Endodermal cell (in vitro differentiated cells): ENCODE results near the gene KIF6. TPM values are rescaled to one million over a fixed set of nuclear protein-coding genes. Genes with fewer than 3 reads are reported as not detected.

ENCODE experiments used
- DNase-seq: peaks from one replicate; pipeline ENCODE4 v3.0.0-alpha.2; 2017
- H3K27ac ChIP-seq: 2 replicates; pipeline ENCODE4 v1.5.1; 2013; ENCODE audit warnings: mild to moderate bottlenecking, low read depth, low read length, moderate library complexity
- H3K27me3 ChIP-seq: 2 replicates; pipeline ENCODE4 v1.6.1; 2013; ENCODE audit warnings: mild to moderate bottlenecking, low read length, moderate library complexity; ENCODE audit not compliant: insufficient read depth, control insufficient read depth, poor library complexity, severe bottlenecking
- H3K36me3 ChIP-seq: 2 replicates; pipeline ENCODE4 v1.7.0; 2013; ENCODE audit warnings: mild to moderate bottlenecking, low read length, moderate library complexity; ENCODE audit not compliant: control insufficient read depth, insufficient read depth
- H3K4me1 ChIP-seq: one replicate; pipeline ENCODE4 v1.7.0; 2013; ENCODE audit warnings: low read length; ENCODE audit not compliant: control insufficient read depth, insufficient read depth
- H3K4me3 ChIP-seq: 2 replicates; pipeline ENCODE4 v1.5.1; 2013; ENCODE audit warnings: mild to moderate bottlenecking, low read length, moderate library complexity
- H3K9ac ChIP-seq: 2 replicates; pipeline ENCODE4 v1.6.1; 2013; ENCODE audit warnings: mild to moderate bottlenecking, low read length, moderate library complexity; ENCODE audit not compliant: poor library complexity, severe bottlenecking; ENCODE audit errors: extremely low read depth
- H3K9me3 ChIP-seq: 2 replicates; pipeline ENCODE4 v1.6.1; 2013; ENCODE audit warnings: mild to moderate bottlenecking, low read length, moderate library complexity; ENCODE audit not compliant: control insufficient read depth
- H3K27ac Mint-ChIP-seq: 2 replicates; pipeline ENCODE4 v1.8.0; 2020; ENCODE audit warnings: mixed read lengths
- H3K27me3 Mint-ChIP-seq: 2 replicates; pipeline ENCODE4 v1.8.0; 2021; ENCODE audit warnings: mild to moderate bottlenecking, mixed read lengths; ENCODE audit not compliant: insufficient read depth
- H3K36me3 Mint-ChIP-seq: 2 replicates; pipeline ENCODE4 v1.8.0; 2020; ENCODE audit warnings: low read depth, mixed read lengths
- H3K4me1 Mint-ChIP-seq: 2 replicates; pipeline ENCODE4 v1.8.0; 2020; ENCODE audit warnings: mixed read lengths
- H3K4me3 Mint-ChIP-seq: 2 replicates; pipeline ENCODE4 v1.8.0; 2020; ENCODE audit warnings: mild to moderate bottlenecking, moderate library complexity, mixed read lengths
- H3K9me3 Mint-ChIP-seq: 2 replicates; pipeline ENCODE4 v1.8.0; 2020; ENCODE audit warnings: mild to moderate bottlenecking, mixed read lengths
- CTCF ChIP-seq: fragments of 200-600 bp; sonication (generic); conservative IDR thresholded peaks from 2 replicates; pipeline ENCODE4 v1.5.0; 2021; ENCODE audit warnings: antibody characterized with exemption, mild to moderate bottlenecking
- WGBS, 2 experiments: methylation state at CpG; one replicate each; pipeline versions ENCODE4 v1.1.5 to v1.1.7; 2013; ENCODE audit warnings: missing lambda C conversion rate in 2 of 2, mixed read lengths in 1 of 2; ENCODE audit not compliant: insufficient coverage in 1 of 2, insufficient read length in 1 of 2; 5-methylcytosine and 5-hydroxymethylcytosine counted together
- total RNA-seq, 2 donors: library from RNA; stranded (reverse); fragmentation: NEBNext Ultra II Directional in 1 of 2; extraction: Animal tissue kit (Norgen Biotek cat#: 25700) in 1 of 2; gene quantifications; 2 replicates in 1 of 2; 3 replicates in 1 of 2; pipeline ENCODE4 v1.2.1, GENCODE V29; 2021

Gene KIF6
- total RNA-seq, 2 donors from 2014 or later, result 0.62 to 1.1 TPM

GRCh38 chr6:39543095-39543494 lies 182.1 kb downstream of the KIF6 start:
- no peak for TF ChIP-seq CTCF
- no peaks in the 10 kb centered on the region for H3K9me3 ChIP-seq
- H3K4me3 Mint-ChIP-seq, result no peak overlapping the region
- H3K4me3 ChIP-seq, result no peak overlapping the region
- 90% methylated on average over 2 of the region's 2 CpGs; no CpG with 5 or more reads in 1 of the 2 experiments for WGBS, 2 experiments
- H3K27me3 ChIP-seq, result peaks cover 50% of the 10 kb centered on the region
- no peaks in the 10 kb centered on the region for H3K4me1 ChIP-seq
- H3K36me3 Mint-ChIP-seq, result no peaks in the 10 kb centered on the region
- H3K36me3 ChIP-seq, result no peaks in the 10 kb centered on the region
- H3K27me3 Mint-ChIP-seq, result peaks cover 11% of the 10 kb centered on the region
- peaks cover 10% of the 10 kb centered on the region for H3K4me1 Mint-ChIP-seq
- H3K27ac ChIP-seq, result no peak overlapping the region
- no peak for DNase-seq
- no peaks in the 10 kb centered on the region for H3K9me3 Mint-ChIP-seq
- no peak overlapping the region for H3K27ac Mint-ChIP-seq
- no peak overlapping the region for H3K9ac ChIP-seq

GRCh38 chr6:39540454-39540853 lies 184.8 kb downstream of the KIF6 start:
- DNase-seq, result no peak

GRCh38 chr6:39530201-39530759 lies 194.9 kb downstream of the KIF6 start:
- H3K4me1 Mint-ChIP-seq, result no peaks in the 10 kb centered on the region
- 83 to 85% methylated on average over 4 of the region's 4 CpGs for WGBS, 2 experiments
- peaks cover 13% of the 10 kb centered on the region for H3K9me3 ChIP-seq
- H3K27me3 Mint-ChIP-seq, result no peaks in the 10 kb centered on the region
- H3K4me3 ChIP-seq, result no peak overlapping the region
- H3K9me3 Mint-ChIP-seq, result peaks cover 34% of the 10 kb centered on the region
- H3K4me3 Mint-ChIP-seq, result no peak overlapping the region
- H3K27ac Mint-ChIP-seq, result peak overlapping the region; percentile 26
- no peak overlapping the region for H3K27ac ChIP-seq
- no peak overlapping the region for H3K9ac ChIP-seq
- DNase-seq, result no peak
- H3K27me3 ChIP-seq, result no peaks in the 10 kb centered on the region
- no peaks in the 10 kb centered on the region for H3K4me1 ChIP-seq
- no peak for TF ChIP-seq CTCF
- H3K36me3 Mint-ChIP-seq, result no peaks in the 10 kb centered on the region
- no peaks in the 10 kb centered on the region for H3K36me3 ChIP-seq

More at GRCh38 chr6:39540454-39540853, 184.8 kb downstream of the KIF6 start:
- H3K27ac ChIP-seq, result no peak overlapping the region
- no peak overlapping the region for H3K9ac ChIP-seq
- Mint-ChIP-seq H3K27me3 (peaks cover 11% of the 10 kb centered on the region), H3K4me1 (peaks cover 4% of the 10 kb centered on the region), H3K4me3 (no peak overlapping the region), H3K36me3 (no peaks in the 10 kb centered on the region), H3K27ac (no peak overlapping the region), H3K9me3 (no peaks in the 10 kb centered on the region)
- peaks cover 42% of the 10 kb centered on the region for H3K27me3 ChIP-seq
- TF ChIP-seq CTCF, result no peak
- WGBS, 2 experiments, result 91 to 94% methylated on average over 11 to 12 of the region's 12 CpGs
- no peaks in the 10 kb centered on the region for H3K36me3 ChIP-seq
- no peaks in the 10 kb centered on the region for H3K9me3 ChIP-seq
- no peak overlapping the region for H3K4me3 ChIP-seq
- H3K4me1 ChIP-seq, result no peaks in the 10 kb centered on the region
